GM12872 (cell line): ENCODE results near the gene ADAT3.
"Not testable (repeated sequence)": the region's sequence is repeated elsewhere in the genome, so short reads cannot be mapped to it uniquely, and the experiment has no call there.

Source experiments
- CTCF ChIP-seq: IDR thresholded peaks from 3 replicates; pipeline ENCODE4 v1.5.1; 2011; ENCODE audit warnings: low read depth, mild to moderate bottlenecking, low read length, moderate library complexity; ENCODE audit not compliant: insufficient read depth

Gene ADAT3

DNA sequence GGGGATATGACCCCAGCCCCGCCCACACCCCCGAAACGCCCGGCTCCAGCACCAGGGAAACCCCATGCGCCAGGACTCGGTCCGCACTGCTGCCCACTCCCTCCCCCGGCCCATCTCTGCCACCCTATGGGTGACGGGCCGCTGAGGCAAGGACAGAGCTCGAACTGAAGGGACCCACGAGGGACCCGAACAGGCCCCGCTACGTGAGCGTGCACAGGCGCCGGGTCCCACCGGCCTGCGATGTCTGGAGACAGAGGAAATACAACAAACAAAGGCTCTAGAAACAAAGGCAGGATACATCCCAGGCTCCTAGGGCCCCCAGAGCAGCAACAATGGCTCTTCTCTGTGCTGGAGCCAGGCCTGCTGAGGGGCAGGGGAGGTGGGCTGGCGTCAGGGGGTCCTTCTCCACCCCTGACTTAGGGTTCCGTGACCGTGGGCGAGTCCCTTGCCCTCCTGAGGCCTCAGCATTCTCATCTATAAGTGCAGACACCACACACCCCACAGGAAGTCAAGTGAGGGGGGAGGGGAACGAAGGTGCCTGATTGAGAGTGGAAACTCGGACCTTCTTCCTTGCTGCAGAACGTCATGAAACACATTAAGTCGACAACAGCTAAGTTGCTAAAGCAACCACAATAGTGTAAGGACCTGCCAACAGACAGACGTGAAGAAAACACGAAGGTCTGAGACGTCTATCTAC is 23.0 kb upstream of the ADAT3 start:
- no peak for TF ChIP-seq CTCF

- TF ChIP-seq CTCF: no peak
These were observed 22.2 kb upstream of the ADAT3 start for GRCh38 chr19:1882786-1883692.

DNA sequence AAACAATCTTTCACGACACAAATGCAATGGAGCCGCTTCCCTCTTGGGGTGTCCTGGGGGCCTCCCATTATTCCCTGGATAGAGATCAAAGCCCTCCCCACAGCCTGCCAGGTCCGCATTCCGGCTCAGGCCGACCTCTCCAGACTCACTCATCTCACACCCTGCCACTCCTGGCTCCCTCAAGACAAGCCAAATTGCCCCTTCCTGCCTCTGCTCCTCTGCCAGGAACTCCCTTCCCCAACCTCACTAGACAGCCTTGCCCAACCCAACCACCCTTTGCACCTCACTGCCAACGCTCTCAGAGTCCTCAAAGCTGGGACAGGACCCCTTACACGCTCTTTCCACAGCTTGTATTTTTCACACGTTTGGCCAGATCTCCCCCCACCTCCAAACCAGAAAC is 21.4 kb upstream of the ADAT3 start:
- no peak for TF ChIP-seq CTCF

DNA sequence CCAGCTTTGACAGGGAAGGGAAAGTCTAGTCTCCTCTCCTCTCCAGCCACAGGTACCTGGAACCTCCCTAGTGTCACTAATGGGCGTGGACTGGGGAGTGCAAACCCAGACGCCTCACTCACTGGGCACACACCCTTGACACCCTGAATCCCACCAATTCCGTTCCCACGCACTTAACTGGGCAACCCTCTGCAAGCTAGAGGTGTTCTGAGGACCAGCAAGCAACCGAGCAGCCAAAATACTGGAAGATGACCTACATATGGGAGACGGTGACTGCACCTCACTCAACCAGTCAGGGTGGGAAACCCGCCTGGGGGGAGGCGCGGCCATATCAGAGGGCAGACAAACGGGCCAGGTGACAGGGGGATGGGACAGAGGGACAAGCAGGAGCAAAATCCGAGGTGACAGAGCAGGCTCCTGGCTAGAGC is 20.9 kb upstream of the ADAT3 start:
- TF ChIP-seq CTCF: no peak

DNA sequence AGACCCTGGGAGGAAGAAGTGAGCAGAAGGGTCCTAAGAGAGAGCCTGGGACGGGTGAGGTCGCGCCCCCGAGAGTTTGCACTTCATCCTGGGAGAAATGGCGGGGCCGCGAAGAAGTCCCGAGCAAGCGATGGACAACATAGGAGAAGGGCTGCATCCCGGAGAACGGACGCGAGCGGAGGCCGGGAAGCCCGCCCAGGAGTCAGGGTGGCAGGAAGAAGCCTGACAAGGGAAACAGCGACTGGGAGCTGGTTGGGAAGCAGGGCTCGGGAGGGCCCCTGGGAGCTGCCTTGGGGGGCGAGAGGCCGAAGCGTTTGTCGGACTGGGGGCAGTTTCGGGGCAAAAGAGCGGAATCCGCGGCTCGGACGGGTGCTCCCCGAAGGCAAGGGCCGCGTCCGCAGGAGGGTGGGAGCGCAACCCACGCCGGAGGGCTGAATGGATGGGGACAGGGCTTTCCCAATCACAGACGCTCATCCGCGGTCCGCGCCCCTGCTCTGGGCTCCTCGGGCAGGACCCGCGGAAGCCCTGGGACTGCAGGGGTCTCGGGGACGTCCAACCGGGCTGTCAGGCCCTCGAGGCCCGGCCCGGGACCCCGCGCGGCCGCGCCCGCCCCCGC is 20.4 kb upstream of the ADAT3 start:
- TF ChIP-seq CTCF: no peak

DNA sequence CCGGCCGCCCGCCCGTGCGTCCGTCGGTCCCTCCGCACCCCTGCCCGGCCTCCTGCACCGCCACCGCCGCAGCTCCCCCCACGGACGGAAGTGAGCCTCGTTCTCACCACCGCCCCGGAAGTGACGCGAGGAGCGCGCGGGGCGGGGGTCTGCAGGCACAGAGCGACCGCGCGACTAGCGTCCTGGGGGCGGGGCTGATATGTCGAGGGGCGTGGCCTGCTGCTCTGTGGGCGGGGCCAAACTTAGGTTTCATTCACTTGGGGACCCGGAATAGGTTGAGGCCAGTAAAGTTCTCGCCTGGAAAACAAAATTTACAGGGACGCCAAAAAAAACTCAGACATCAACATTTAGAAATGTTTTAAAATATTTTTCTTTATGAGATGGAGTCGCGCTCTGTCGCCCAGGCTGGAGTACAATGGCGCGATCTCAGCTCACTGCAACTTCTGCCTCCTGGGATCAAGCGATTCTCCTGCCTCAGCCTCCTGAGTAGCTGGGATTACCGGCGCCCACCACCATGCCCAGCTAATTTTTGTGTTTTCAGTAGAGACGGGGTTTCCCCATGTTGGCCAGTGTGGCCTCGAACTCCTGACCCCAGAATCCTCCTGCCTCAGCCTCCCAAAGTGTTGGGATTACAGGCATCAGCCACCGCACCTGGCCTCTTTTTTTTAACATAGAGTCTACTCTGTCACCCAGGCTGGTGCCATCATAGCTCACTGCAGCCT is 19.6 kb upstream of the ADAT3 start, which contains the start of gene ABHD17A:
Gene ABHD17A, minus strand, starts transcription at position 99 of the 722 bp plus-strand sequence. CDS start 3,930 bp downstream, outside the sequence.
- TF ChIP-seq CTCF: not testable (repeated sequence)
